Muscle of leg (tissue), 11 donors: ENCODE measurements around the gene SP8. TPM values are rescaled to one million over a fixed set of nuclear protein-coding genes. Genes with fewer than 3 reads are reported as not detected.

Source experiments
- DNase-seq: peaks from one replicate; pipeline ENCODE4 v3.0.0; 2013
- H3K27ac ChIP-seq: one replicate; pipeline ENCODE4 v1.5.1; 2013; ENCODE audit warnings: mild to moderate bottlenecking, low read length, control low read depth
- H3K27me3 ChIP-seq: one replicate; pipeline ENCODE4 v1.6.1; 2013; ENCODE audit warnings: low read length; ENCODE audit not compliant: control insufficient read depth, insufficient read depth
- H3K36me3 ChIP-seq: one replicate; pipeline ENCODE4 v1.6.1; 2013; ENCODE audit warnings: low read length; ENCODE audit not compliant: control insufficient read depth, insufficient read depth
- H3K4me1 ChIP-seq: one replicate; pipeline ENCODE4 v1.6.1; 2013; ENCODE audit warnings: low read length; ENCODE audit not compliant: control insufficient read depth, insufficient read depth
- H3K4me3 ChIP-seq: one replicate; pipeline ENCODE4 v1.5.1; 2013; ENCODE audit warnings: low read length, control low read depth
- H3K9me3 ChIP-seq: replicated peaks from 2 replicates; pipeline ENCODE4 v1.6.1; 2013; ENCODE audit warnings: low read depth, low read length; ENCODE audit not compliant: control insufficient read depth
- WGBS: methylation state at CpG from one replicate; pipeline ENCODE4 v1.1.5; 2013; ENCODE audit warnings: missing lambda C conversion rate; ENCODE audit not compliant: insufficient coverage; 5-methylcytosine and 5-hydroxymethylcytosine counted together
- polyA plus RNA-seq, 8 donors: library from polyadenylated mRNA; unstranded; fragments of 120-200 nt; gene quantifications; one replicate each; pipeline versions ENCODE4 v1.2.1 to v1.2.3, GENCODE V29; 2013; ENCODE audit warnings: inconsistent platforms in 1 of 8, low replicate concordance in 1 of 8; ENCODE audit not compliant: insufficient read length in 8 of 8, insufficient read depth in 1 of 8
- total RNA-seq: library from RNA; stranded (reverse); fragments of 120-200 nt; gene quantifications from one replicate; pipeline ENCODE4 v1.2.4, GENCODE V29; 2013

SP8 gene
- total and polyA plus RNA-seq, 9 donors, result 0.08 to 0.13 TPM; not detected in 7

GRCh38 chr7:20735346-20736065, 51.2 kb downstream of the SP8 start:
- no peaks in the 10 kb centered on the region for H3K27me3 ChIP-seq
- no peaks in the 10 kb centered on the region for H3K9me3 ChIP-seq
- DNase-seq, result no peak
- no peak overlapping the region for H3K4me3 ChIP-seq
- 100% methylated on average over 1 of the region's 4 CpGs for WGBS
- no peaks in the 10 kb centered on the region for H3K36me3 ChIP-seq
- H3K27ac ChIP-seq, result no peak overlapping the region
- H3K4me1 ChIP-seq, result no peaks in the 10 kb centered on the region

Other genes with a start within 250 kb of the SP8 start
- gene ABCB5, start 171.2 kb downstream of the SP8 start, total RNA-seq, result under 0.01 TPM
- gene ABCB5, start 171.2 kb downstream of the SP8 start, polyA plus RNA-seq, result under 1 TPM in 3 of 8 donors, not detected in 5; 0.04 to 0.29 (median 0.05) TPM